Bronchial epithelial cell (primary cell): Measurements from ENCODE around the gene MFSD11. TPM values are rescaled to one million over a fixed set of nuclear protein-coding genes. Genes with fewer than 3 reads are reported as not detected.

Experiments used
- DNase-seq: peaks from one replicate; pipeline ENCODE4 v3.0.0-alpha.2; 2010; ENCODE audit warnings: low read depth
- FAIRE-seq: peaks from 2 replicates; lab custom pipeline; 2011; peaks lifted over from hg19 to GRCh38; lab: Jason Lieb, UNC
- H3K27me3 ChIP-seq: 2 replicates; pipeline ENCODE4 v1.5.1; 2011; ENCODE audit warnings: low read length; ENCODE audit not compliant: control insufficient read depth, insufficient read depth
- H3K36me3 ChIP-seq: 2 replicates; pipeline ENCODE4 v1.5.1; 2011; ENCODE audit warnings: low read length; ENCODE audit not compliant: control insufficient read depth, insufficient read depth
- H3K4me3 ChIP-seq: 2 replicates; pipeline ENCODE4 v1.5.1; 2011; ENCODE audit warnings: mild to moderate bottlenecking, low read depth, low read length, control low read depth
- total RNA-seq: library from RNA; depleted of rRNA; stranded (reverse); fragments of >200 nt; gene quantifications from 2 replicates; pipeline ENCODE4 v1.2.1, GENCODE V29; 2014
- TF ChIP-seq, protein P1 (sequence below): IDR thresholded peaks from 2 replicates; pipeline ENCODE4 v1.5.1; 2011; ENCODE audit warnings: mild to moderate bottlenecking, moderate library complexity, low read length, control low read depth, inconsistent platforms; ENCODE audit not compliant: insufficient read depth, severe bottlenecking

Gene MFSD11
- total RNA-seq, 1 donor from 2014 or later, result 17.1 TPM

DNA sequence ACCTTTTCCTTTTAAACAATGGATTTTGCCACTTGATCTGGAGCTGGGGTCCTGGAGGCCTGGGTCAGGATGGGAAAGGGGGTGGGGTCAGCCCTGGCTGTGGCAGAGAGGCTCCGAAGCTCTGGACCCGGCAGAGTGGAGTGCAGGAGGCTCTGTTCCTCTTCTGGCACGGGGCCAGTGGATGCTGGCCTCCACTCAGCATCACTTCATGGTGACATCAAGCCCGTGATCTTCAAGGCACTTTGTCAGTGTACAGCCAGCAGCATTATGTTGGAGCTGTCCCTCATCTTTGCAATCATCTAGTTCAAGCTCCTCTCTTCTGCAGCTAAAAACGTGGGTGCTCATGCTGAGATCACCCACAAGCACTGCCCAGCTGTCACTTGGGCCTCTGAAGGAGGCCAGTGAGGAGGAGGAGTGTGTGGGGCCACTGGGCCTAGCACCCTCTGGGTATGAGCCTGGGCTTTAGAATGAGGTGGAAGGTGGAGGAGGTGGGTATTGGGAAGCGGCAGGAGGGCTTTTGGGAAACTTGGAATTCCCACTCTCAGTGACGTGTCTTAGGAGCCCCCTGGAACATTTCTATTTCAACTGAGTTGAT, 84.4 kb downstream of the MFSD11 start:
- FAIRE-seq (no peak), DNase-seq (no peak)
- TF ChIP-seq, protein P1, sequence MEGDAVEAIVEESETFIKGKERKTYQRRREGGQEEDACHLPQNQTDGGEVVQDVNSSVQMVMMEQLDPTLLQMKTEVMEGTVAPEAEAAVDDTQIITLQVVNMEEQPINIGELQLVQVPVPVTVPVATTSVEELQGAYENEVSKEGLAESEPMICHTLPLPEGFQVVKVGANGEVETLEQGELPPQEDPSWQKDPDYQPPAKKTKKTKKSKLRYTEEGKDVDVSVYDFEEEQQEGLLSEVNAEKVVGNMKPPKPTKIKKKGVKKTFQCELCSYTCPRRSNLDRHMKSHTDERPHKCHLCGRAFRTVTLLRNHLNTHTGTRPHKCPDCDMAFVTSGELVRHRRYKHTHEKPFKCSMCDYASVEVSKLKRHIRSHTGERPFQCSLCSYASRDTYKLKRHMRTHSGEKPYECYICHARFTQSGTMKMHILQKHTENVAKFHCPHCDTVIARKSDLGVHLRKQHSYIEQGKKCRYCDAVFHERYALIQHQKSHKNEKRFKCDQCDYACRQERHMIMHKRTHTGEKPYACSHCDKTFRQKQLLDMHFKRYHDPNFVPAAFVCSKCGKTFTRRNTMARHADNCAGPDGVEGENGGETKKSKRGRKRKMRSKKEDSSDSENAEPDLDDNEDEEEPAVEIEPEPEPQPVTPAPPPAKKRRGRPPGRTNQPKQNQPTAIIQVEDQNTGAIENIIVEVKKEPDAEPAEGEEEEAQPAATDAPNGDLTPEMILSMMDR, result no peak
- no peaks in the 10 kb centered on the region for H3K27me3 ChIP-seq
- no peak overlapping the region for H3K4me3 ChIP-seq
- H3K36me3 ChIP-seq, result no peaks in the 10 kb centered on the region

DNA sequence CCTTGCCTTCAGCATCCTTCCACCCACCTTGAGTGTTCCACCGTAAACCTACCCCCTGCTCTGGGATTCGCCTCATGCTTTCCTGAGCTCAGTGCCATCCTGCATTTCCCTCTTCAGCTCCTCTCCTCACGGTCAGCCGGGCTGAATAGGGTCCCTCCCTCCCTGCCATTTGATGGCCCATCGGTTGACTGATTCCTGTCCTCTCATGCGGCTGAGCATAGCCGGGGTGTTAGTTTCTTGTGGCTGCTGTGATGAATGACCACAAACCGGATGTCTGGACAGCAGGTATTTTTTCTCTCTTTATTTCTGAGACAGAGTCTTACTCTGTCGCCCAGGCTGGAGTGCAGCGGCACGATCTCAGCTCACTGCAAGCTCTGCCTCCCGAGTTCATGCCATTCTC, 86.2 kb downstream of the MFSD11 start:
- Histone ChIP-seq H3K27me3 (no peaks in the 10 kb centered on the region), H3K36me3 (no peaks in the 10 kb centered on the region), H3K4me3 (no peak overlapping the region)
- FAIRE-seq (no peak), DNase-seq (no peak)
- TF ChIP-seq, protein P1, result no peak

DNA sequence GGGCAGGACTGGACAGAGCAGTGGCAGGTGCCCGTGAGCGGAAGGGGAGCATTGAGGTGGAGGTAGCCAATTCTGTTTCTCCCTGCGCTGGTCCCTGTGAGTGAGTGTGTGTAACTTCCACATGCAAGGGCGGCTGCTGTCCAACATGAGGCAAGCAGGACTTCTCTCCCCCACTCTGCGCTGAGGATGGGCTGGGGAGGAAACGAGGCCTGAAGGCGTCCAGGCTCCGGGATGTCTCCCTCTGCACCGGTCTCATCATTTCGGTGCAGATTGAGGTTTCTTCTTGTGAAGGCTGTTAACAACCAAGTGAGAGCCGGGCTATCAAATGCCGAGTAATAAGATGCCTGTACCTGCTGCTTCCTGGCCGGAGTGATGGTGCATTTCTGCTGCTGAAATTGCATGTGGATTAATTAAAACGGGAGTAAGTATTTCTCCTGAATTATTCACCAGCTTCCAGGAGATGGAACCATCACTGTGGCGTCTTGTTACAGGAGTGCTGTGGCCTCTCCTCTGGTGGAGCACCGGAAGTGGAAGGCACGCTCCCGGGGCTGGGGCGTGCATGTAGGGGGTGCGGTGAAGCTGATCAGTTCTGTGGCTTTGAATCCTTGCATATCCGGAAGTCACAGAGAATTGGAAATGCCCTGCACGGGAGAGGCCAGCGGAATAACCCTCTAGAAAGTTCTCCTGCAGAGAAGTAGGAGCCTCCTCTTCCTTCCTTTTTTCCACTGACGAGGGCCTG, 88.6 kb downstream of the MFSD11 start:
- FAIRE-seq (no peak), DNase-seq (no peak)
- no peaks in the 10 kb centered on the region for H3K27me3 ChIP-seq
- H3K4me3 ChIP-seq, result no peak overlapping the region
- no peaks in the 10 kb centered on the region for H3K36me3 ChIP-seq
- TF ChIP-seq, protein P1, result no peak

DNA sequence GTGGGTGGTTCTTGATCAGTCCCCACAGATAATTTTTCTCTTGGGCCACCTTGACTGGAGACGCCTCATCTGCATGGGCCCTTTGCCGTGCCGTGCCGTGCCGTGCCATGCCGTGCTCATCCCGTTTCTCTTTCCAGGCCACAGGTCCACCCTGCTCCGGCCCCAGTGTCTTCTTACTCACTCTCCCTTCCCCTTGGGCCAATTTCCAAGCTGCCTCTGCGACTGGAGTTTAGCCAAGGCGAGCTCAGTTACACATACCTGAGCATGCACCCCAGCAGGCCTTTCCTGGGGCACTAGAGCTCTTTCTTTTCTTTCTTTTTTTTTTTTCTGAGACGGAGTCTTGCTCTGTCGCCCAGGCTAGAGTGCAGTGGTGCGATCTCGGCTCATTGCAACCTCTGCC, 89.8 kb downstream of the MFSD11 start:
- H3K27me3 ChIP-seq, result no peaks in the 10 kb centered on the region
- H3K4me3 ChIP-seq, result no peak overlapping the region
- no peaks in the 10 kb centered on the region for H3K36me3 ChIP-seq
- TF ChIP-seq, protein P1, result no peak
- no peak for FAIRE-seq
- no peak for DNase-seq

Other genes starting within 250 kb of the MFSD11 start
- gene RHBDF2, start 236.7 kb upstream of the MFSD11 start, total RNA-seq, result 9.9 and 10.8 TPM in 2 replicates
- 2.1 and 2.3 TPM in 2 replicates for gene CYGB, start 200.4 kb upstream of the MFSD11 start, total RNA-seq
- 0.13 TPM in 1 of 2 replicates, not detected in the other for gene PRCD, start 198.1 kb upstream of the MFSD11 start, total RNA-seq
- gene ST6GALNAC2, start 152.3 kb upstream of the MFSD11 start, total RNA-seq, result 38.4 and 64.4 TPM in 2 replicates
- gene ST6GALNAC1, start 94.4 kb upstream of the MFSD11 start, total RNA-seq, result 5.0 and 10.8 TPM in 2 replicates
- gene MXRA7, start 27.2 kb upstream of the MFSD11 start, total RNA-seq, result 80.6 and 95.9 TPM in 2 replicates
- 16.6 and 19.5 TPM in 2 replicates for gene JMJD6, start 11.5 kb upstream of the MFSD11 start, total RNA-seq
- gene METTL23, start 11.3 kb upstream of the MFSD11 start, total RNA-seq, result 18.7 and 22.3 TPM in 2 replicates
- 57.9 and 67.2 TPM in 2 replicates for gene SRSF2, start 788 bp upstream of the MFSD11 start, total RNA-seq
- gene MGAT5B, start 130.3 kb downstream of the MFSD11 start, total RNA-seq, result under 0.01 TPM in 1 of 2 replicates, not detected in the other